HFFc6 (cell line): ENCODE data around the gene SNX14. TPM values are rescaled to one million over a fixed set of nuclear protein-coding genes. Genes with fewer than 3 reads are reported as not detected.

Source experiments
- DNase-seq: peaks from one replicate; pipeline ENCODE4 v3.0.0-alpha.2; 2018
- H3K27ac Mint-ChIP-seq: 2 replicates; pipeline ENCODE4 v1.8.0; 2020; ENCODE audit warnings: mild to moderate bottlenecking, mixed read lengths
- H3K27me3 Mint-ChIP-seq: 2 replicates; pipeline ENCODE4 v1.8.0; 2021; ENCODE audit warnings: mild to moderate bottlenecking, moderate library complexity, mixed read lengths; ENCODE audit not compliant: insufficient read depth
- H3K36me3 Mint-ChIP-seq: 2 replicates; pipeline ENCODE4 v1.8.0; 2021; ENCODE audit warnings: low read depth, mixed read lengths
- H3K4me1 Mint-ChIP-seq: 2 replicates; pipeline ENCODE4 v1.8.0; 2020; ENCODE audit warnings: low read depth, mixed read lengths
- H3K4me3 Mint-ChIP-seq: 2 replicates; pipeline ENCODE4 v1.8.0; 2020; ENCODE audit warnings: mild to moderate bottlenecking, moderate library complexity, mixed read lengths
- H3K9me3 Mint-ChIP-seq: 2 replicates; pipeline ENCODE4 v1.8.0; 2020; ENCODE audit warnings: mild to moderate bottlenecking, mixed read lengths
- CTCF ChIP-seq: fragments of 200-600 bp; sonication (generic); IDR thresholded peaks from 2 replicates; pipeline ENCODE4 v1.5.0; 2021; ENCODE audit warnings: antibody characterized with exemption, mild to moderate bottlenecking
- total RNA-seq, 6 experiments: library from RNA; stranded (reverse); fragmentation: NEBNext Ultra II Directional; extraction: Animal tissue kit (Norgen Biotek cat#: 25700); gene quantifications; 2 replicates in 1 of 6; 3 replicates in 5 of 6; pipeline ENCODE4 v1.2.3, GENCODE V29; 2021

The SNX14 gene
- total RNA-seq, 6 experiments from 2014 or later: 60.9 to 69.3 (median 65.3) TPM

GRCh38 chr6:85460921-85461797 is 132.5 kb downstream of the SNX14 start:
- Mint-ChIP-seq H3K27me3 (peaks cover 4% of the 10 kb centered on the region; the same call in 1 of the 2 replicates), H3K9me3 (no peaks in the 10 kb centered on the region), H3K4me3 (peak overlapping the region; percentile 20; the same call in 1 of the 2 replicates), H3K27ac (peak overlapping the region; percentile 98), H3K36me3 (peaks cover 34% of the 10 kb centered on the region), H3K4me1 (peaks cover 100% of the 10 kb centered on the region)
- TF ChIP-seq CTCF: no peak
- peak; percentile 28 for DNase-seq

GRCh38 chr6:85460154-85460920 is 133.3 kb downstream of the SNX14 start:
- Mint-ChIP-seq H3K4me1 (peaks cover 100% of the 10 kb centered on the region), H3K9me3 (no peaks in the 10 kb centered on the region), H3K36me3 (peaks cover 34% of the 10 kb centered on the region), H3K4me3 (peak overlapping the region; percentile 20), H3K27ac (peak overlapping the region; percentile 98), H3K27me3 (peaks cover 4% of the 10 kb centered on the region; the same call in 1 of the 2 replicates)
- TF ChIP-seq CTCF: peak; percentile 40; the same call in 1 of the 2 replicates
- peak; percentile 11 for DNase-seq

- H3K27me3 Mint-ChIP-seq: peaks cover 2% of the 10 kb centered on the region; the same call in 1 of the 2 replicates
These were observed 134.3 kb downstream of the SNX14 start for GRCh38 chr6:85459224-85459901.

GRCh38 chr6:85458782-85459181 is 134.9 kb downstream of the SNX14 start:
- DNase-seq: no peak
- H3K27ac Mint-ChIP-seq: peak overlapping the region; percentile 79
- peaks cover 2% of the 10 kb centered on the region; the same call in 1 of the 2 replicates for H3K27me3 Mint-ChIP-seq
- peaks cover 43% of the 10 kb centered on the region for H3K36me3 Mint-ChIP-seq
- no peak for TF ChIP-seq CTCF
- H3K4me3 Mint-ChIP-seq: peak overlapping the region; percentile 66
- no peaks in the 10 kb centered on the region for H3K9me3 Mint-ChIP-seq
- H3K4me1 Mint-ChIP-seq: peaks cover 100% of the 10 kb centered on the region

More at GRCh38 chr6:85459224-85459901, 134.3 kb downstream of the SNX14 start:
- Mint-ChIP-seq H3K4me3 (peak overlapping the region; percentile 66), H3K4me1 (peaks cover 100% of the 10 kb centered on the region), H3K36me3 (peaks cover 37% of the 10 kb centered on the region), H3K9me3 (no peaks in the 10 kb centered on the region), H3K27ac (peak overlapping the region; percentile 79)
- TF ChIP-seq CTCF: no peak
- peak; percentile 94 for DNase-seq

- Mint-ChIP-seq H3K27me3 (peaks cover 4% of the 10 kb centered on the region; the same call in 1 of the 2 replicates), H3K9me3 (no peaks in the 10 kb centered on the region), H3K36me3 (peaks cover 46% of the 10 kb centered on the region), H3K4me1 (peaks cover 100% of the 10 kb centered on the region), H3K4me3 (peak overlapping the region; percentile 66), H3K27ac (peak overlapping the region; percentile 79)
- no peak for DNase-seq
- TF ChIP-seq CTCF: no peak
These were observed 135.5 kb downstream of the SNX14 start for GRCh38 chr6:85458184-85458583.
